HFF-Myc (cell line): ENCODE results near the gene SYT8.

ENCODE experiments used
- DNase-seq: peaks from one replicate; pipeline ENCODE4 v3.0.0-alpha.2; 2011; ENCODE audit warnings: low read depth; ENCODE audit errors: extremely low read depth
- H3K4me3 ChIP-seq: replicated peaks from 2 replicates; pipeline ENCODE4 v1.5.1; 2011; ENCODE audit warnings: low read depth, mild to moderate bottlenecking, control low read depth, low read length
- TF ChIP-seq, protein P1 (sequence below): IDR thresholded peaks from 2 replicates; pipeline ENCODE4 v1.5.1; 2012; ENCODE audit warnings: mild to moderate bottlenecking, low read depth, low read length, control low read depth; ENCODE audit errors: missing control alignments

The SYT8 gene

DNA sequence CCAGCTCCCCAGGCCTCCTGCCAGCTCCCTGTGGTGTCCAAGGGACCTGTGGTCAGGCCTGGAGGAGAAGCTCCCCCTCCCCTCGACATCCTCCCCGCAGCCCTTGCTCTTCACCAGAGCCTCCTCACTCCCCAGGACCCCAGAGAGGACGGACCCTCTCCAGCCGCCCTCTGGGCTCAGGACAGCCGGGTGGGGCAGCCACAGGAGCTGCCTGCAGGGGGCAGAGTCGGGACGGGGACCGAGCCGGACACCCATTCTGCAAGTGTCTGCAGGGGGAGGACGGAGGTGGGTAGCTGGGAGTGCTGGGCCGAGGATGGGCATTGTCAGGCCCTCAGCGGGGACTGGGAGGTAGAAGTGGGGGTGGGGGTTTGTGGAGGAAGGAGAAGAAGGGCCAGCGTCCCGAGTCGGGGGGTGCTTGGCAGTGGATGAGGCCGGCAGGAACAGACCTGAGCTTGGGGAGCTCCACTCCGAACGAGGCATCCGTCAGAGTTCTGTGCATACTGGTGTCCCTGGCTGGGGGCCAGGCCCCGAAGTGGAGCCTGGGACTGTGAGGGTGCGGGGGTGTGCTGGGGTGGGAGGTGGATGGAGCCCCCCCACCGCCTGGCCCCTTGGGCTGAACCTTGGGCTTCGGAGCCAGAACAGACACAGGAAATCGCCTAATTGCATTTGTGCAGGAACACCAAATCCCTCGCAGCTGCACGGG is 41.7 kb downstream of the SYT8 start:
- H3K4me3 ChIP-seq = no peak overlapping the region
- TF ChIP-seq, protein P1, sequence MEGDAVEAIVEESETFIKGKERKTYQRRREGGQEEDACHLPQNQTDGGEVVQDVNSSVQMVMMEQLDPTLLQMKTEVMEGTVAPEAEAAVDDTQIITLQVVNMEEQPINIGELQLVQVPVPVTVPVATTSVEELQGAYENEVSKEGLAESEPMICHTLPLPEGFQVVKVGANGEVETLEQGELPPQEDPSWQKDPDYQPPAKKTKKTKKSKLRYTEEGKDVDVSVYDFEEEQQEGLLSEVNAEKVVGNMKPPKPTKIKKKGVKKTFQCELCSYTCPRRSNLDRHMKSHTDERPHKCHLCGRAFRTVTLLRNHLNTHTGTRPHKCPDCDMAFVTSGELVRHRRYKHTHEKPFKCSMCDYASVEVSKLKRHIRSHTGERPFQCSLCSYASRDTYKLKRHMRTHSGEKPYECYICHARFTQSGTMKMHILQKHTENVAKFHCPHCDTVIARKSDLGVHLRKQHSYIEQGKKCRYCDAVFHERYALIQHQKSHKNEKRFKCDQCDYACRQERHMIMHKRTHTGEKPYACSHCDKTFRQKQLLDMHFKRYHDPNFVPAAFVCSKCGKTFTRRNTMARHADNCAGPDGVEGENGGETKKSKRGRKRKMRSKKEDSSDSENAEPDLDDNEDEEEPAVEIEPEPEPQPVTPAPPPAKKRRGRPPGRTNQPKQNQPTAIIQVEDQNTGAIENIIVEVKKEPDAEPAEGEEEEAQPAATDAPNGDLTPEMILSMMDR = peak; percentile 82
- DNase-seq = no peak

DNA sequence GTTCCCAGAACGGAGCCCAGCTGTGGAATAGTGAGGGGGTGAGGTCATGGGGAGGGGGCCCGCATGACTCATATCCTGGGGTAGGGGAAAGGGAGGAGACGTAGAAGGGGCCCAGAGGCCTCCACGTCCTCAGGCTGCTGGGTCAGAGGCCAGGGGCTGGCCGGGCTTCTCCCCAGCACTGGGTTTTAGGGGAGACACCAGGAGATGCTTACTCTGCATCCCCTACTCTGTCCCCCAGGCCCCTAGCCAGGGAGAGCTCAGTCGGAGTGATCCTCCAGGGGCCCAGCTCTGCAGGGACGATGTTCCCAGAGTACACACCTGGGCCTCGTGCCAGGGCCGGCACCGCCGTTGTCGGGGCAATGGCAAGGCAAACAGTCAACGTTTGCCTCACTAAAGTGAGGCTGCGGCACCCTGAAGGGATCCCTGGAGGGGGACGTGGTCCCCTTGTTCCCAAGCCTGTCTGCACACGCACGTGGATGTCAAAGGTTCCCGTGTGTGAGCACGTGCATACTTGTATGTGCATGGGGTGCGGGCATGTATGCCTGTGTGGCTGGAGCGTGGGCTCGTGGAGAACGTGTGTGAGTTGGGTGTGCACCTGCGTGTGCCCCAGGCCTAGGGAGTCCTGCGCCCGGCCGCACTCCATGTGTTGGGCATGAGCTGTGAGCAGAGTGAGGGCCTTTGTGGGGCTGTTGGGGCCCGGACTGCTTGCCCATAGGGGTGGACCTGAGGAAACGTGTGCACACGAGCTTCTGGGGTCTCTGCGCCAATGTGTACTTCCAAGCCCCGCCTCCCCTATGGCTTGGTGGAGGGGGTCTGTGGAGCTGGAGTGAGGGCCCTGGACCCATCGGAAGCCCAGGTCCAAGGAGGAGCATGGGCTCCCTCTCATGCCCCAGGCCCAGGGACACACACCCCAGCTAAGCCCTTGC is 42.7 kb downstream of the SYT8 start:
- H3K4me3 ChIP-seq = no peak overlapping the region
- TF ChIP-seq, protein P1 = no peak
- DNase-seq = no peak

- no peak overlapping the region for H3K4me3 ChIP-seq
- DNase-seq = no peak
- TF ChIP-seq, protein P1 = no peak
Measured at GRCh38 chr11:1878137-1879031, 43.6 kb downstream of the SYT8 start.

DNA sequence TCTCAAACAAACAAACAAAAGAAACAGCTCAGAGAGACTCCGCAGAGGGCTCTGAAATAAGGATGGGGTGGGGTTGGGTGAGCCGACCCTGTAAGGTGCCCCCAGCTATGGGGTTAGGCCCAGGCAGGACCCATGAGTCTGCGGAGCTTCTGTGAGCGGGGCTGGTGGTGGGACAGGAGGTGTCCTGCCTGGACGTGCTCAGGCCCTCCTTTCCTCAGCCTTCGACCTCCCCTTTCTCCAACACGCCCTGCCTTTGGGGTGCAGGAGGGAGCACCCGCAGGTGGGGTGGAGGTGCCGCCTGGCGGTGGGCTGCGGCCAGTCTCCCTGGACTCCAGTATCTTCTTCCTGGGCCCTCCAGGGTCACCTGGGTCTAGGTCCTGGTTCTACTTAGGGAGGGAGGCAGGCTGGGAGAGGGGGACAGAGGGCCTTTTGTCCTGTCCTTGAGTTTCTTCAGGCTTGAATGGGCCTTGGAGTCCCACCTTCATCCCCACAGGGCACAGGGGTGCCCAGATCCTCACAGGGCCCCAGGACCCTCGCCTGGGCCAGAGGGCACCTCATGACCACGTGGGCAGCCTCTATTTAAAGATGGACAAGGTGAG is 44.7 kb downstream of the SYT8 start:
- no peak for DNase-seq
- TF ChIP-seq, protein P1 = no peak
- H3K4me3 ChIP-seq = no peak overlapping the region

DNA sequence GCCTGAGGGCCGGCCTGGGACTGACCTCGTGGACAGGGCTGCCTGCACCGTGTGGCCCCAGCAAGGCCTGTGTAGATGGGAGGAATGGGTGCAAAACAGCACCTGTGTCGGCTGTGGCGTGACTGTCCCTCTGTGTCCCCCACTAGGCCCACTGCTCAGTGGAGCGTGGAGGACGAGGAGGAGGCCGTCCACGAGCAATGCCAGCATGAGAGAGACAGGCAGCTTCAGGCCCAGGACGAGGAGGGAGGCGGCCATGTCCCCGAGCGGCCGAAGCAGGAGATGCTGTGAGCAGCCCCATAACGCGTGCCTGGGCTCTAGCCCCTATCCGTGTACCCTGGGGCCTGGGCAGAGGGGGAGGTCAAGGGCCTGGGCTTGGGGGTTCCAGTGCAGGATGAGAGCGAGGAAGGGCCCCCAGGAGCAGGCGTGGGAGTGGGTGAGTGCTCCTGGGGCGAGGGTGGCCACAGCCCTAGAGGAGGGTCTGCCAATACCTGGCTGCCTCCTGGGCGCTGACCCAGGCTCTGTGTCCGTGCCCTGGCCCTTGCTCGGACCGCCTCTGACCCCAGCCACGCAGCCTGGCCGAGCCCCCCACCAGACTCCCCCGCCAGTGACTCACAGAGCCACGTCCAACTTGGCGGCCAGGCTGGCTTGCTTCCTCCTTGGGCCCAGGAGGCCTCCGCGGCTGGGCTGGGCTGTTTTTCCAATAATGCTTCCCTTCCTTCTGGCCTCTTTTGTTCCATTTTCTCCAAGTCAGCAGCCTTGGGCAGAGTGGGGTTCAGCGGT is 45.3 kb downstream of the SYT8 start:
- no peak overlapping the region for H3K4me3 ChIP-seq
- TF ChIP-seq, protein P1 = no peak
- no peak for DNase-seq
